IMR-90 (cell line): ENCODE measurements around the gene MCTP2. TPM values are rescaled to one million over a fixed set of nuclear protein-coding genes. Genes with fewer than 3 reads are reported as not detected.

Source experiments
- ATAC-seq: fragments of 200-7000 bp; cut with Tn5 transposase; 2 replicates; pipeline ENCODE4 v1.9.1; 2020; ENCODE audit warnings: low read depth, mild to moderate bottlenecking, moderate library complexity
- BruUV-seq: library from RNA; stranded (reverse); fragments of 400-500 nt; replicated peaks from 2 replicates; lab custom pipeline; 2021; lab: Mats Ljungman, UMichigan
- CTCF ChIA-PET: fragments of 300-600 bp; formaldehyde crosslinking; extraction: SDS; loops from one replicate; lab custom pipeline; 2021; ENCODE audit warnings: antibody characterized with exemption; lab: Yijun Ruan, JAX
- POLR2A ChIA-PET: fragments of 300-600 bp; sonication (Branson Sonifier 250); formaldehyde crosslinking; loops from one replicate; lab custom pipeline; 2022; ENCODE audit warnings: antibody characterized with exemption; ENCODE audit not compliant: unreplicated experiment; lab: Charles Lee
- DNase-seq: peaks from one replicate; pipeline ENCODE4 v3.0.0; 2013
- H2AFZ ChIP-seq: replicated peaks from 2 replicates; pipeline ENCODE3; 2013; ENCODE audit warnings: low read length, mild to moderate bottlenecking; ENCODE audit not compliant: poor library complexity
- H2AK5ac ChIP-seq: 2 replicates; pipeline ENCODE4 v1.6.1; 2013; ENCODE audit warnings: low read depth, low read length, inconsistent platforms
- H2AK9ac ChIP-seq: replicated peaks from 2 replicates; pipeline ENCODE3; 2013; ENCODE audit warnings: mild to moderate bottlenecking, low read depth, low read length, moderate library complexity; ENCODE audit not compliant: poor library complexity
- H2BK120ac ChIP-seq: 2 replicates; pipeline ENCODE4 v1.6.1; 2013; ENCODE audit warnings: low read depth, low read length, inconsistent platforms
- H2BK15ac ChIP-seq: 3 replicates; pipeline ENCODE4 v1.6.1; 2013; ENCODE audit warnings: low read depth, low read length, inconsistent platforms
- H2BK20ac ChIP-seq: 2 replicates; pipeline ENCODE4 v1.6.1; 2013; ENCODE audit warnings: low read depth, mild to moderate bottlenecking, inconsistent platforms, low read length, moderate library complexity
- H2BK5ac ChIP-seq: 2 replicates; pipeline ENCODE4 v1.6.1; 2013; ENCODE audit warnings: mild to moderate bottlenecking, low read depth, low read length, inconsistent platforms; ENCODE audit not compliant: poor library complexity, severe bottlenecking
- H3K14ac ChIP-seq: replicated peaks from 2 replicates; pipeline ENCODE4 v1.6.1; 2013; ENCODE audit warnings: low read depth, low read length, inconsistent platforms
- H3K18ac ChIP-seq: 2 replicates; pipeline ENCODE4 v1.6.1; 2013; ENCODE audit warnings: low read depth, low read length, control low read depth
- H3K23ac ChIP-seq: 2 replicates; pipeline ENCODE4 v1.6.1; 2013; ENCODE audit warnings: low read depth, low read length, inconsistent platforms
- H3K27ac ChIP-seq: 2 replicates; pipeline ENCODE4 v1.5.1; 2013; ENCODE audit warnings: mild to moderate bottlenecking, control low read depth, low read length; ENCODE audit not compliant: insufficient read depth
- H3K27me3 ChIP-seq: 2 replicates; pipeline ENCODE4 v1.6.1; 2013; ENCODE audit warnings: low read length; ENCODE audit not compliant: control insufficient read depth, insufficient read depth
- H3K36me3 ChIP-seq: 2 replicates; pipeline ENCODE4 v1.6.1; 2013; ENCODE audit warnings: low read length, mixed read lengths; ENCODE audit not compliant: control insufficient read depth, insufficient read depth
- H3K4ac ChIP-seq: 2 replicates; pipeline ENCODE4 v1.6.1; 2013; ENCODE audit warnings: low read depth, low read length, inconsistent platforms
- H3K4me1 ChIP-seq: 2 replicates; pipeline ENCODE4 v1.6.1; 2013; ENCODE audit warnings: low read length, mixed read lengths; ENCODE audit not compliant: control insufficient read depth, insufficient read depth
- H3K4me2 ChIP-seq: 2 replicates; pipeline ENCODE4 v1.6.1; 2013; ENCODE audit warnings: low read depth, mild to moderate bottlenecking, control low read depth, low read length, moderate library complexity
- H3K4me3 ChIP-seq: 2 replicates; pipeline ENCODE4 v1.5.1; 2013; ENCODE audit warnings: low read depth, mild to moderate bottlenecking, control low read depth, low read length, moderate library complexity; ENCODE audit not compliant: insufficient read depth
- H3K56ac ChIP-seq: 2 replicates; pipeline ENCODE4 v1.6.1; 2013; ENCODE audit warnings: low read length, inconsistent platforms; ENCODE audit not compliant: insufficient read depth; ENCODE audit errors: extremely low read depth
- H3K79me1 ChIP-seq, 2 experiments: 2 replicates each; pipeline ENCODE4 v1.6.1; 2013; ENCODE audit warnings: low read length in 2 of 2, inconsistent platforms in 1 of 2, low read depth in 1 of 2
- H3K9ac ChIP-seq: 2 replicates; pipeline ENCODE4 v1.6.1; 2013; ENCODE audit warnings: low read depth, low read length, control low read depth
- H3K9me1 ChIP-seq: 2 replicates; pipeline ENCODE4 v1.6.1; 2013; ENCODE audit warnings: low read length, inconsistent platforms; ENCODE audit not compliant: insufficient read depth
- H3K9me3 ChIP-seq: 2 replicates; pipeline ENCODE4 v1.6.1; 2013; ENCODE audit warnings: low read length; ENCODE audit not compliant: control insufficient read depth, insufficient read depth
- H4K20me1 ChIP-seq: 2 replicates; pipeline ENCODE4 v1.6.1; 2013; ENCODE audit warnings: low read length, inconsistent platforms; ENCODE audit not compliant: insufficient read depth
- H4K5ac ChIP-seq: 2 replicates; pipeline ENCODE4 v1.6.1; 2013; ENCODE audit warnings: mild to moderate bottlenecking, low read depth, low read length, control low read depth
- H4K8ac ChIP-seq, 2 experiments: 2 replicates each; pipeline ENCODE4 v1.6.1; 2013; ENCODE audit warnings: low read depth in 2 of 2, low read length in 2 of 2, control low read depth in 1 of 2, inconsistent platforms in 1 of 2
- H4K91ac ChIP-seq: 2 replicates; pipeline ENCODE4 v1.6.1; 2013; ENCODE audit warnings: low read depth, low read length, inconsistent platforms; ENCODE audit not compliant: insufficient read depth
- BHLHE40 ChIP-seq: fragments of 150-350 bp; IDR thresholded peaks from 2 replicates; pipeline ENCODE4 v1.6.1; 2016; ENCODE audit warnings: mild to moderate bottlenecking, low read depth, low read length
- CHD1 ChIP-seq: IDR thresholded peaks from 2 replicates; pipeline ENCODE4 v1.6.1; 2012; ENCODE audit warnings: low read depth, low read length, improper control_type of control experiment
- FOS ChIP-seq: fragments of 150-350 bp; IDR thresholded peaks from 2 replicates; pipeline ENCODE4 v1.6.1; 2016; ENCODE audit warnings: low read depth, low read length
- MAFK ChIP-seq: IDR thresholded peaks from 2 replicates; pipeline ENCODE4 v1.6.1; 2012; ENCODE audit warnings: low read depth, low read length, improper control_type of control experiment
- MAZ ChIP-seq: IDR thresholded peaks from 2 replicates; pipeline ENCODE4 v1.6.1; 2012; ENCODE audit warnings: low read depth, mild to moderate bottlenecking, low read length, improper control_type of control experiment, moderate library complexity, borderline replicate concordance
- MXI1 ChIP-seq: IDR thresholded peaks from 2 replicates; pipeline ENCODE4 v1.6.1; 2012; ENCODE audit warnings: low read depth, mild to moderate bottlenecking, low read length, moderate library complexity, borderline replicate concordance
- NFE2L2 ChIP-seq: fragments of 150-350 bp; IDR thresholded peaks from 2 replicates; pipeline ENCODE4 v1.6.1; 2016; ENCODE audit warnings: low read depth, mild to moderate bottlenecking, low read length
- POLR2A ChIP-seq: IDR thresholded peaks from 2 replicates; pipeline ENCODE4 v1.6.1; 2012; ENCODE audit warnings: mild to moderate bottlenecking, low read depth, low read length
- RCOR1 ChIP-seq: IDR thresholded peaks from 2 replicates; pipeline ENCODE4 v1.6.1; 2012; ENCODE audit warnings: mild to moderate bottlenecking, low read length, improper control_type of control experiment; ENCODE audit not compliant: insufficient replicate concordance
- SMC3 ChIP-seq: fragments of 150-350 bp; IDR thresholded peaks from 2 replicates; pipeline ENCODE4 v1.6.1; 2016; ENCODE audit warnings: low read depth, mild to moderate bottlenecking, antibody characterized with exemption, low read length, moderate library complexity
- WGBS, 2 experiments: methylation state at CpG; one replicate each; pipeline versions ENCODE4 v1.1.5 to v1.1.7; 2013; ENCODE audit warnings: missing lambda C conversion rate in 2 of 2; ENCODE audit not compliant: insufficient read length in 1 of 2; ENCODE audit errors: extremely low coverage in 2 of 2; 5-methylcytosine and 5-hydroxymethylcytosine counted together
- dilution Hi-C: fragments of 300-500 bp; cut with HindIII; formaldehyde crosslinking; loops from one replicate; pipeline ENCODE4 v1.14.3; 2018; ENCODE audit warnings: low sequenced_read_pairs; ENCODE audit not compliant: unreplicated experiment
- in situ Hi-C: fragments of 300-500 bp; cut with MboI; formaldehyde crosslinking; loops from 3 replicates; pipeline ENCODE4 v1.14.3; 2019; ENCODE audit warnings: low sequenced_read_pairs, inconsistent platforms, mixed read lengths
- intact Hi-C: fragments of 100-400 bp; cut with micrococcal nuclease; formaldehyde crosslinking; loops from 2 replicates; pipeline ENCODE4 v1.10.0; 2022
- polyA plus RNA-seq, 3 experiments: library from polyadenylated mRNA; depleted of rRNA; stranded (reverse); fragments of >200 nt; gene quantifications; 2 replicates each; pipeline ENCODE4 v1.2.3, GENCODE V29; 2012; ENCODE audit warnings: low replicate concordance in 1 of 3
- total RNA-seq: library from RNA; depleted of rRNA; stranded (reverse); fragments of >200 nt; gene quantifications from 2 replicates; pipeline ENCODE4 v1.2.3, GENCODE V29; 2012
- TF ChIP-seq, protein P1 (sequence below): fragments of 150-350 bp; IDR thresholded peaks from 2 replicates; pipeline ENCODE4 v1.6.1; 2016; ENCODE audit warnings: low read depth, mild to moderate bottlenecking, low read length, moderate library complexity, borderline replicate concordance

MCTP2 gene
- total and polyA plus RNA-seq, 2 of the 4 experiments (the other 2 are of a cell fraction): 5.1 to 9.9 TPM

GRCh38 chr15:94460624-94461023 is 229.3 kb downstream of the MCTP2 start:
- in situ Hi-C loops: no loop called here
- no peak for DNase-seq
- Histone ChIP-seq H3K9me3 (no peaks in the 10 kb centered on the region; the same call in 1 of the 2 replicates), H3K4ac (no peak overlapping the region), H3K4me2 (no peak overlapping the region), H3K27ac (no peak overlapping the region), H2BK15ac (no peak overlapping the region), H2BK20ac (no peak overlapping the region), H3K18ac (no peak overlapping the region), H2AK9ac (no peak overlapping the region), H2AFZ (no peak overlapping the region), H3K4me3 (no peak overlapping the region), H4K91ac (no peak overlapping the region), H3K23ac (no peak overlapping the region), H4K5ac (no peak overlapping the region), H2AK5ac (no peak overlapping the region), H3K79me1 (no peaks in the 10 kb centered on the region), H3K9ac (no peak overlapping the region), H3K4me1 (no peaks in the 10 kb centered on the region), H3K27me3 (no peaks in the 10 kb centered on the region), H3K56ac (no peak overlapping the region), H3K9me1 (no peaks in the 10 kb centered on the region), H4K20me1 (no peaks in the 10 kb centered on the region), H2BK5ac (no peak overlapping the region), H3K36me3 (no peaks in the 10 kb centered on the region; the same call in 1 of the 2 replicates), H4K8ac (no peak overlapping the region), H2BK120ac (no peak overlapping the region), H3K14ac (no peak overlapping the region)
- intact Hi-C loops: loop anchor here (5.0 kb wide), 1 partner anchor 377 kb away; no protein-coding TSS in a partner anchor
- TF ChIP-seq CHD1 (no peak), FOS (no peak), RCOR1 (no peak), NFE2L2 (no peak), POLR2A (no peak), MXI1 (no peak), MAFK (no peak), SMC3 (no peak), MAZ (no peak), BHLHE40 (no peak)
- TF ChIP-seq, protein P1, sequence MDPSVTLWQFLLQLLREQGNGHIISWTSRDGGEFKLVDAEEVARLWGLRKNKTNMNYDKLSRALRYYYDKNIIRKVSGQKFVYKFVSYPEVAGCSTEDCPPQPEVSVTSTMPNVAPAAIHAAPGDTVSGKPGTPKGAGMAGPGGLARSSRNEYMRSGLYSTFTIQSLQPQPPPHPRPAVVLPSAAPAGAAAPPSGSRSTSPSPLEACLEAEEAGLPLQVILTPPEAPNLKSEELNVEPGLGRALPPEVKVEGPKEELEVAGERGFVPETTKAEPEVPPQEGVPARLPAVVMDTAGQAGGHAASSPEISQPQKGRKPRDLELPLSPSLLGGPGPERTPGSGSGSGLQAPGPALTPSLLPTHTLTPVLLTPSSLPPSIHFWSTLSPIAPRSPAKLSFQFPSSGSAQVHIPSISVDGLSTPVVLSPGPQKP: no peak
- WGBS, 2 experiments: no CpG with 5 or more reads among the region's 1 CpG
- no TSS peak for BruUV-seq
- CTCF ChIA-PET: no interaction called here
- no peak for ATAC-seq
- POLR2A ChIA-PET: no interaction called here
- dilution Hi-C loops: no loop called here
